Activated T-helper 1 cell treated with anti-CD3 and anti-CD28 coated beads, Interleukin-2, amount 50 U/mL, for 16 hours (primary cell): Measurements from ENCODE around the gene CDH2.

Source experiments
- DNase-seq, 2 donors: peaks; one replicate each; pipeline ENCODE4 v3.0.0-alpha.2; 2020; ENCODE audit warnings: low read depth in 1 of 2, low spot score in 1 of 2

The CDH2 gene

GRCh38 chr18:28091197-28091596, 85.7 kb downstream of the CDH2 start:
- DNase-seq = no peak

GRCh38 chr18:28088477-28088876, 88.5 kb downstream of the CDH2 start:
- DNase-seq = no peak

GRCh38 chr18:28086670-28087552, 90.0 kb downstream of the CDH2 start:
- DNase-seq = no peak

GRCh38 chr18:28081516-28081915, 95.4 kb downstream of the CDH2 start:
- no peak for DNase-seq

GRCh38 chr18:28080876-28081300, 96.0 kb downstream of the CDH2 start:
- DNase-seq = no peak

GRCh38 chr18:28079883-28080282, 97.0 kb downstream of the CDH2 start:
- no peak for DNase-seq

- DNase-seq = no peak
Measured at GRCh38 chr18:28078849-28079248, 98.1 kb downstream of the CDH2 start.

- DNase-seq = no peak
Measured at GRCh38 chr18:28078298-28078697, 98.6 kb downstream of the CDH2 start.

GRCh38 chr18:28075501-28075900, 101.4 kb downstream of the CDH2 start:
- DNase-seq = no peak

GRCh38 chr18:28074076-28074475, 102.9 kb downstream of the CDH2 start:
- DNase-seq = no peak

- DNase-seq = no peak
Measured at GRCh38 chr18:28073658-28074057, 103.3 kb downstream of the CDH2 start.

- DNase-seq = no peak
Measured at GRCh38 chr18:28071199-28071598, 105.7 kb downstream of the CDH2 start.

GRCh38 chr18:28068207-28068606, 108.7 kb downstream of the CDH2 start:
- no peak for DNase-seq

- DNase-seq = no peak
Measured at GRCh38 chr18:28067346-28067745, 109.6 kb downstream of the CDH2 start.

GRCh38 chr18:28065793-28066186, 111.1 kb downstream of the CDH2 start:
- DNase-seq = no peak

- DNase-seq = no peak
Measured at GRCh38 chr18:28065031-28065792, 111.7 kb downstream of the CDH2 start.

GRCh38 chr18:28063926-28064325, 113.0 kb downstream of the CDH2 start:
- no peak for DNase-seq

- DNase-seq = no peak
Measured at GRCh38 chr18:28063271-28063761, 113.6 kb downstream of the CDH2 start.

- DNase-seq = no peak
Measured at GRCh38 chr18:28062443-28062842, 114.5 kb downstream of the CDH2 start.

- DNase-seq = no peak
Measured at GRCh38 chr18:28059861-28060260, 117.1 kb downstream of the CDH2 start.

GRCh38 chr18:28050545-28050944, 126.4 kb downstream of the CDH2 start:
- no peak for DNase-seq

GRCh38 chr18:28048612-28049011, 128.3 kb downstream of the CDH2 start:
- no peak for DNase-seq
